Stimulated activated CD8-positive, alpha-beta memory T cell treated with anti-CD3 and anti-CD28 coated beads, Interleukin-7, amount 100 ng/mL, for 4 hours (primary cell): Measurements from ENCODE around the gene AGTPBP1.
"Not testable (repeated sequence)": the region's sequence is repeated elsewhere in the genome, so short reads cannot be mapped to it uniquely, and the experiment has no call there.

Source experiments
- DNase-seq, 2 donors: peaks; one replicate each; pipeline ENCODE4 v3.0.0-alpha.2; 2020; ENCODE audit warnings: low read depth in 2 of 2

Gene AGTPBP1

DNA sequence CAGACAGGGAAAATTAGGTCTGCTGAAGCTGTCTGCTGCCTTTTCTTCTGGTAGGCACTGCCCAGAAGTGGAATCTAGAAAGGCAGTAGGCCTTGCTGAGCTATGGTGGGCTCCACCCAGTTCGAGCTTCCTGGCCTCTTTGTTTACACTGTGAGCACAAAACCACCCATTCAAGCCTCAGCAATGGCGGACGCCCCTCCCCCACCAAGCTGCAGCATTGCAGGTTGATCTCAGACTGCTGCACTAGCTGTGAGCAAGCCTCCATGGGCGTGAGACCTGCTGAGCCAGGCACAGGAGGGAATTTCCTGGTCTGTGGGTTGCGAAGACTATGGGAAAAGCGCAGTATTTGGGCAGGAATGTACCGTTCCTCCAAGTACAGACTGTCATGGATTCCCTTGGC lies 18.5 kb downstream of the AGTPBP1 start:
- DNase-seq, result no peak

DNA sequence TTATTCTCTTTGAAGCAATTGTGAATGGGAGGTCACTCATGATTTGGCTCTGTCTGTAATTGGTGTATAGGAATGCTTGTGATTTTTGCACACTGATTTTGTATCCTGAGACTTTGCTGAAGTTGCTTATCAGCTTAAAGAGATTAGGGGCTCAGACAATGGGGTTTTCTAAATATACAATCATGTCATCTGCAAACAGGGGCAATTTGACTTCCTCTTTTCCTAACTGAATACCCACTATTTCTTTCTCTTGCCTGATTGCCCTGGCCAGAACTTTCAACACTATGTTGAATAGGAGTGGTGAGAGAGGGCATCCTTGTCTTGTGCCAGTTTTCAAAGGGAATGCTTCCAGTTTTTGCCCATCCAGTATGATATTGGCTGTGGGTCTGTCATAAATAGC lies 22.3 kb downstream of the AGTPBP1 start:
- DNase-seq, result not testable (repeated sequence)

DNA sequence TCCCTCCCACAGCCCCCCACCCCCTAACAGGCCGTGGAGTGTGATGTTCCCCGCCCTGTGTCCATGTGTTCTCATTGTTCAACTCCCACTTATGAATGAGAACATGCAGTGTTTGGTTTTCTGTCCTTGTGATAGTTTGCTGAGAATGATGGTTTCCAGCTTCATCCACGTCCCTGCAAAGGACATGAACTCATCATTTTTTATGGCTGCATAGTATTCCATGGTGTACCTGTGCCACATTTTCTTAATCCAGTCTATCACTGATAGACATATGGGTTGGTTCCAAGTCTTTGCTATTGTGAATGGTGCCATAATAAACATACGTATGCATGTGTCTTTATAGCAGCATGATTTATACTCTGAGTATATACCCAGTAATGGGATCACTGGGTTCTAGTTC lies 23.9 kb downstream of the AGTPBP1 start:
- not testable (repeated sequence) for DNase-seq

DNA sequence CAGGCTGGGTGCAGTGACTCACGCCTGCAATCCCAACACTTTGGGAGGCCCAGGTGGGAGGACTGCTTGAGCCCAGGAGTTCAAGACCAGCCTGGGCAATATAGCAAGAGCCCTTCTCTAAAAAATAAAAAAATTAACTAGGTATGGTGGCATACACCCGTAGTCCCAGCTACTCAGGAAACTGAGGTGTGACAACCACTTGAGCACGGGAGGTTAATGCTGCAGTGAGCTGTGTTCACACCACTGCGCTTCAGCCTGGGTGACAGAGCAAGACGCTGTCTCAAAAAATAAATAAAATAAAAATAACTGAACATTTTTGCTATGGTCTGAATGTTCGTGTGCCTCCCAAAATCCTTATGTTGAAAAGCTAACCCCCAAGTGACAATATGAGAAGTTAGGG lies 24.5 kb downstream of the AGTPBP1 start:
- DNase-seq, result no peak

DNA sequence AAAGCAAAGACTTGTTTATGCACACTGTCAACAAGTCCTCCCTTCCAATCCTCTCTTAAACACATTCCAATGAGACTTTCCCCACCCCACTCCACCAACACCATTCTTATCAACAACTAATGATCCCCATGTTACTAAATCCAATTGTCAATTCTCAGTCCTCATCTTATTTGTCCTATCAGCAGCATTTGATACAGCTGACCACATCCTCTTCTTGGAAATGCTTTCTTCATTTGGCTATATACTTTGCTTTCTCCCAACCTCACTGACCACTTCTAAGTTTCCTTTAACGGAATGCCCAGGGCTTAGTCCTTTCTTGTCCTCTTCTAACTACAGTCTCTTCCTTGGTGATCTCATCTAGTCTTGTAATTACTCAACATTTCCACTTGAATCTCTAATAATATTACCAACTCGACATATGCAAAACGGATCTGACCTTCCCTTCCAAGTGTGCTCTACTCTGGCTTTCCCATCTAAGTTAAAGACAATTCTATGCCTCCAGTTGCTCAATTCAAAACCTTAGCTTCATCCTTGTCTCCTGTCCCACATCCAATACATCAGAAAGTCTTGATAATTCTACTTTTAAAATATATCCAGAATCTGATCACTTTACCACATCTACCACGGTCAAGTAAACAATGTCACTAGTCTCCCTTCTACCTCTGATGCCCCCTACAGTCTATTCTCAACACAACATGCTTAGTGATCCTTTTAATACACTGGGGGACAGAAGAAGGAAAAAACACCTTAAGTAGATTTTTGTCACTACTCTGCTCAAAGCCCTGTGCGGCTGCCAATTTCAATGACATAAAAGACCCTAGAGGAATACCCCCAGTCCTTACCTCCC lies 25.5 kb downstream of the AGTPBP1 start:
- no peak for DNase-seq

DNA sequence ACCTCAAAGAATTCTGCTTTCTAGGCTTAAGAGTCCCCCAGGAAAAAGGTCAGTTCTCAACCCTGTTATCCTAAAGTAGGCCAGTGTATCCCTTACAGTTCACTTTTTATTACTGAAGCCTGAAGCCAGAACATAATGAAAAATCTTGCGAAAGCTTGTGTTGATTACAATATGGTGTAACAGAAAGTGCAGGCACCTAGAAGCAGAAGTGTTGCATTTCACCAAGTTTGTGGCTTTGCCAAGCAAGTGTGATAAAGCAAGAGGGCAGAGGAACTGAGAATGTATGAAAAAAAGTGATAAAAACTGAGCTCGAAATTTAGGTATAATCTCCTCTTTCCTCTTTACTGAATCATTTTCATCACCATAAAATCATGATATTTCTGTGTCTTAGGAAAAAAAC lies 26.2 kb downstream of the AGTPBP1 start:
- no peak for DNase-seq

DNA sequence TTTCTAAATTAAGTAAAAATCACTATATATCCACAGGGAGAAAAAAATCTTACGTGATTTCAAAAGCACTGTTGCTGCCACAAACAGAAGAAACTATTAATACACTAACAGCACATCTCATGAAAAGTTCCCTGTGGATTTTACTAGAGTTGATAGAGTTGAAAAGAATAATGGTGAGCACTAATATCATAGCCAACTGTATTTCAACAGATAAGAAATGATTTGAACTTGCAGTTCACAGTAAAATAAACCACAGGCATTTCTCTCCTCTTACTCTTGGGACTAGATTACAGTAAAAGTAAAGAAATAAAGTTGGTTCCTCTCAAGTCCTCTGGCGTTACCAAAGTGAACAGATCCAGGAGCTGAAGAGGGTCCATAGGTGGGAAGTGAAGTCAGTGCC lies 27.9 kb downstream of the AGTPBP1 start:
- DNase-seq, result no peak

DNA sequence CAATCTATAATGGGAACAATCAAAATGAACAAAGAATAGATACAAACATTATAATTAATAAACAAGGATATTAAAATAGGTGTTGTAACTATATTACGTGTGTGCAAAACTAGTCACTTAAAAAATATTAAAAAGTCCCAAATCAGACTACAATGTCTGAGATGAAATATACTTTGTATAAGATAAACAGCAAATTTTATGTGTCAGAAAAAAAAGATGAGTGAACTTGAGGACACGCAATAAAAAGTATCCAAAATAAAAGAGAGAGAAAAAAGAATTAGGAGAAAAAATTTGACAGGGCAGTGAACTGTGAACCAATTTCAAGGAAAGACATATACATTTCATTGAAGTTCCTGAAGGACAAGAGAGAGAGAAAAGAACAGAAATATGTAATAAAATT lies 37.0 kb downstream of the AGTPBP1 start:
- no peak for DNase-seq

DNA sequence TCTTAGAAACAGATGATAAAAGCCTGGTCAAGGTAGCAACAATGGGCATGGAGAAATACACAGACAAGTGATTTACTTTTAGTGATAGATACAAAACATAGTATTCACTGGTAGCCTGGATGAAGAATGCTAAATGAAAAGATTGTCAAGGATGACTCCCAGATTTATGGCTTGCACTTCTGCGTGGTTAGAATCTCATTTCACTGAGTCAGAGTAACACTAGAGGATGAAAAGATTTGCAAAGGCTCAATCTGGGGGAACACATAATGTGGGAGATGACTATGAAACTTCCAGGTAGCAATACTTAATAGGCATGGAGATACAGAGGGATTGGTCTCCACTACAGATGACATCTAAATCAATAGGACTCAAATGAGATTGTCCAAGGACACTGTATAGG lies 38.4 kb downstream of the AGTPBP1 start:
- DNase-seq, result no peak

DNA sequence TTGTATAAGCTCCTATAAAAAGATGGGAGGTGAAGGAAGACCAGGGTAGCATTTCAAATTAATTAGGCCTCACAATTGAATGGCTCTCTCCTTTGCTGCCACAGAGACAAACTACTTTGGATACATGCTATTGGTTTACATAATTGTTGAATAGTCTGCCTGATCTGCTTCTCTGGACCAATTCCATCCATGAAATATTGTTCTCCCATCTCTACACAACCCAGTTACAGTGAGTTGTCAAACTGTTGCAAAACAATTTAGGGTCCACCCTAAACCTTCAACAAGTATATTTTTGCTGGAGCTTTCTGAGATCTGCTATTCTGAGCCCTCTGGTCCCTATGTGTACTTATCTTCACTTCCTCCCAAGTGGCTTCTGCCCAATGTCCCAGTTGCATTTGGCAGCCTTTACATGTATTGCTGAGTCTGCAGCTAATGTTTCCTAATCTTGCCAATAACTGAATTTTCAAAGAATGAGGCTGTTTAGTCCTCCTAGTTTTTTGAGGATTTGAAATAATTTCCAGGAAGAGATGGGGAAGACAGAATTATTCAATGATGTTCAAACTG lies 38.9 kb downstream of the AGTPBP1 start:
- no peak for DNase-seq

DNA sequence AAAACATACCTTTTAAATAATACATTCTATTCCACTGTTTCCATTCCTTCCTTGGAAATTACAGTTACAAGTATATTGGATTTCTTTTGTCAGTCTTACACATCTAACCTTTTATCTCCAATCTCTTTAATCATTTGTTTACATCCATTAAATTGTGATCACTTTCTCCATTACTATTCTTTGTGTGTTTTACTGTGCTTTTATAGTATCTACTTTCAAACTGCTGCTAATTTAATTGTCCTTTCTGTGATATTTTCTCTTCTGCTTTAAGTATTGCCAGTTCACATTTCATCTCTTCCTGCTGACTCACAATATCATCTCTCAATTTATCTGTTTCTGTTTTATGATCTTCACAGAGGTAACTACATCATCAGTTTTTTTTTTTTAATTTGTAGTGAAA lies 39.6 kb downstream of the AGTPBP1 start:
- DNase-seq, result no peak

DNA sequence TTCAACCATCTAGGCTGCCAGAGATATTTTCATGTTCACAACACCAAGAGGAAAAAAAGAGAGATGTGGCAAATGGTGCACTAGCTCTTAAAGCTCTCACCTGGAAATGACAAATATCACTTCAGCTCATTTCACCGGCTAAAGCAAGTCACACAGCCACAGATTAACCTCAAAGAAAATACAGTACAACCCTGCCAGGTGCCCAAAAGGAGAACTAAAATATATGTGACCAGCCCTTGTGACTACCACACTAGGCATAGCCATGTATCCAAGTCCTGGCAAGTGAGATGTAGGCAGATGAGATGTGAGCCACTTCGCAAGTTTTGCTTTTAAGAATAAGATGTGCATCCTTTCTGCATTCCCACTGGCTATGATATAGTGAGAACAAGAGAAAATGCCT lies 41.4 kb downstream of the AGTPBP1 start:
- no peak for DNase-seq

DNA sequence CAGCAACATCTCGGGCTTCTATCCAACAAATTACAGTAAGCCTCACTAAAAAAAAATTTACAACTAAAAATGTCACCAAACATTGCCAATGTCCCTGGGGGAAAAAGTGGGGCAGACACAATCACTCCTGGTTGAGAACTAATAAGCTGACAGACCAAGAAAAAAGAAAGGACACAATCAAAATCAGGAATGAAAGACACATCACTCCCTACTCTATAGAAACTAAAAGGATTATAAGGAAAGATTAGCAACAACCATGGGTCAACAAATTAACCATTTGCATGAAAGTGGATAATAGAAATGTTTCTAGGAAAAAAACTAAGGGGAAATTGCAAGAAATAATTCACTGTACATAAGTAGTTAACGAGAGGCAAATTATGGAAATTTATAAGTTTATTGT lies 53.4 kb downstream of the AGTPBP1 start:
- no peak for DNase-seq

DNA sequence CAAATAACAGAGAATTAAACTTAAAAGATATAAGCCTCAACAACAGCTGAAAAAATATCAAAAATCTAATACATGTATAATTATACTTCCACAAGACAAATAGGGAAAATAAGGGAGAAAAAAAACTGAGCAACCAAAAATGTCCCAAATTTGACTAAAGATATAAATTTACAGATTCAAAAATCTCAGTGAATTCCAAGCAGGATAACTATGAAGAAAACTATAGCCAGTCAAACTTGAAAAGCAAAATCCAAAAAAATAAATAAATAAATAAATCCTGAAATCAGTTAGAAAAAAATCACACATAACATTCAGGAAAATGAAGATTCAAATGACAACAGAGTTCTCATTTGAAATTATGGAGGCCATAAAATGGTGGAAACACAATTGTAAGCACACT lies 56.7 kb downstream of the AGTPBP1 start:
- DNase-seq, result no peak

DNA sequence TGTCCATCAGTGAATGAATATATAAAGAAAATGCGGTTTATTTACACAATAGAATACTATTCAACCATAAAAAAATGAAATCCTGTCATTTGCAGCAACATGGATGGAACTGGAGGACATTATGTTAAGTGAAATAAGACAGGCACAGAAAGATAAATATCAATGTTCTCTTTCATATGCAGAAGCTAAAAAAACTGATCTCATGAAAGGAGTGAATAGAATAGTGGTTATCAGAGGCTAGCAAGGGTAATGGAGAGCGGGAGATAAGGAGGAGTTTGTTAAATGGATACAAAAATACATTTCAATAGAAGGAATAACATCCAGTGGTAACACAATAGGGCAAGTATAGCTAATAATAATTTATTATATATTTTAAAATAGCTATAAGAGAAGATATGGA lies 65.0 kb downstream of the AGTPBP1 start:
- DNase-seq, result no peak

DNA sequence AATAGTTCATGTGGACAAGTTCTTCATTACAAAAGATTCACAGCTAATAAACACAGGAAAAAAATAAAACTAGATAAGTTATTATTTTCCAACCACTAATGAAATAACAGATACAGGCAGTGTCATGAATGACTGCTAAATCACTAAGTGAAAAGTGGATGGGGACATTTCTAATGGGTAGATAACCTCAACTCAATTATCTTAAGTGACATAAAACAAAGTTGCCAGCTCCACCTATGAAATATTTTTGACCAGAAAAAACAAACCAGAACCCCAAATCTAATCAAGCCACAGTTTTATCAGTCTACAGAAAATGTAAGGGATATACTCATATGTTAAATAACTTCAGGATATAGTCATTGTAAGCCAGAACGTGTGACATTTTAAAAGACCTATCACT lies 74.4 kb downstream of the AGTPBP1 start:
- no peak for DNase-seq

DNA sequence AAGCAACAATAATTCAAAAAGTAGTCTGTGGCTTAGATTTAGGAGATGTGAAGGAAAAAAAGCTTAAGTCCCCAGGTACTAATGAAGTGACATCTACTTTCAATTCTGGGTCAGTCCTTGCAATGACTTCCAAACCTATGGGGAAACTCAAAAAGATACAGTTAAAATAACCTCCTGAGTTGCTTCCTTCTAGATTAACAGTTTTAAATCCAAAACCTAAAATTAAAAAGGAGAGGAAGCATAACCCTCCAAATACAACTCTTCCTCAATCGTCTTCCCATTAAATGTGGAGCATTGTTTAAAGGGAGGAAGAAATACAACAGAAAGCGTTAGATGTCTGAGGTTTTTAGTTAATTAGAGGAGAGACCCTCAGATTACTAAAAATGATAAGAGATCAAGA lies 75.7 kb downstream of the AGTPBP1 start:
- no peak for DNase-seq

DNA sequence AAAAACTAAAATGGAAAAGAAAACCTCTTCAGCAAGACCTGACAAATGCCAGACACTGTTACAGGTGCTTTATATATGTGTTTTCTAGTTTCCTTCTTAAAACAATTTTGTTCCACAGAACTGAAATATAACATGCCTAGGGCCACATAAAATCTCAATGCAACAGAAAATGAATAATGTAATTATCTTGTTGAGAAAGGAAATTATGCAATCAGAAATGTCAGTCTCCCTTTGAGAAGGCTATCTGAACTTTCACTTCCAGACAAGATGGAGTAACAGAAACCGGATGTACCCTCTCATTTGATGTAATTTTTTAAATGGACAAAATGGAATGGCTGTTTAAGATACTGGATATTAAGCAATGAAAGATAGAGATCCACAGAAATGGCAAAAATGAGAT lies 79.2 kb downstream of the AGTPBP1 start:
- DNase-seq, result no peak

DNA sequence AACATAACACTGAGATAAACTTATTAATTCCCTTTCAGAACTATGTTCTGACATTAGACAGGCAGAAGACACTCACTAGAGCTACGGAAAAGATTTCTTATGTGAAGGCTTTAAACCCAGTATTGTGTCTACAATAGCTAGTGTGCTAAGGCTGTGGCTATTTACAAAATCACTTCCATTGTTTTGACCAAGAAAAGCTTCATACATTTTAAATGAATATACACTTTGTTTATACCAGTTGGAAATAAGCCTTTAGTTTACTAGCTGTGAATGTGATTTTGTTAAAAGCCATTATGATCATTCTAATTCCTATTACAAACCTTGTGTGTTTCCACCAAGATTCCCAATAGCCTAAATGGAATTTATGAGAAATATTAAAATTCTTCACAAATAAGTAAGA lies 83.0 kb downstream of the AGTPBP1 start:
- no peak for DNase-seq

DNA sequence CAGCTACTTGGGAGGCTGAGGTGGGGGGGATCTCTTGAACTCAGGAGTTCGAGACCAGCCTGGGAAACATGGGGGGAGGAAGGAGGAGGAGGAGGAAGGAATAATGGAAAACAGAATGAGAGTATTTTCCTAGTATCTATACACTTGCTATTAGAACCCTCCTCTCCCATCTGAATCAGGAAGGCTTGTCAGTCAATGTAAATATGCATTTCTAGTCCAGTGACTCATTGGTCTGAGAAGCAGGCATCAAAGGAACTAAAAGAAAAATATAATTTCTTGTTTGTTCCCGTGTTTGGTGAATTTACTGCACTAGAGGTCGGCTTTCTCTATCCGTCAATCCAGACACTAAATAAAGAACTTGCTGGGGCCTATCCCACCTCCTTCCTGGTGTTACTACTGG lies 88.6 kb downstream of the AGTPBP1 start:
- no peak for DNase-seq

DNA sequence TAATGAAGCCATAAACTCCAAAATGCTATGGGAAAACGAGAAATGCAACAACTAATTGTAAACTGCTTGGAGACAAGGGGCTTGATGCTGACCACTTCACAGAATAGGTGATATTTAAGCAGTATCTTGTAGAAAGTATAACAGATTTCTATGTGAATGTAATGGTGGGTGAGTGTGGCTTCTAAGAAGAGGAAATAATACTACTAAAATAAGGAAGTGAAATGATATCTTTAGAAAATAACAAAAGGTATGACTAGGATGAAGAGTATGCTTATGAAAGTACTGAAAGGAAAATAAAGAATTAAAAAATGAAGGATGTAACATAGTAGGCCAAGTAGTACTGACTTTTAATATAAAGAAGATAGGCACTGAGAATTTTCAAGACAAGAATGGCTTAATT lies 94.2 kb downstream of the AGTPBP1 start:
- no peak for DNase-seq

DNA sequence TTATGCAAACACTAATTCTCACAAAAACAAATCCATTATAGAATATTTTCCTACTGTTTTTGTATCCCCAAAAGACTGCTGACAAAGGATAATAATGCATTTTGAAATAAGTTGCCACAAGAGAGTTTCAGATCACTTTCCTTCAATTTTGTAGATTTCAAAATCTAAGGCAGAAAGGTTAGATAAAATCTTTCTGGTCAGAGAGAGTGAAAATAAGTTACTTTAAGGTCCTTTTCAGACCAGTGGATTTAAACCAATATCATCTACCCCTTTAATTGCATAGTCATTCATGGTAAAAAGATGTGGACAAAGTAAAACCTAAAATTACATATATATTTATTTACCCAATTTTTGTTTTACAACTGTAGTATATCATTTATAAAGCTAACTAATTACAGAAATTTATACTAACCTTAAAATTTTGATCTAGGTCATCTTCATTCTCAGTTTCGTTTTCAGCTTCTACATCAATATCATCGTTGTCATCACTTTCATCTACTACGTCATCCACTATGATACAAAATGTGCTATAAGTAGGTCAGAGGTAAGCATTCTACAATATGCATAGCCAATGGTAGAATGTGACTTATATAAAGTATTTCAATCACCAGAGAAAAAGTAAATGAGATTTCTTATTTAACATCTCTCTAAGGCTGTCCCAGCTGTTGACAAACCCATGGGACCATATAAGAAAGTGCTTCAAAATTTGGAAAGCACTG lies 95.7 kb downstream of the AGTPBP1 start:
- no peak for DNase-seq

DNA sequence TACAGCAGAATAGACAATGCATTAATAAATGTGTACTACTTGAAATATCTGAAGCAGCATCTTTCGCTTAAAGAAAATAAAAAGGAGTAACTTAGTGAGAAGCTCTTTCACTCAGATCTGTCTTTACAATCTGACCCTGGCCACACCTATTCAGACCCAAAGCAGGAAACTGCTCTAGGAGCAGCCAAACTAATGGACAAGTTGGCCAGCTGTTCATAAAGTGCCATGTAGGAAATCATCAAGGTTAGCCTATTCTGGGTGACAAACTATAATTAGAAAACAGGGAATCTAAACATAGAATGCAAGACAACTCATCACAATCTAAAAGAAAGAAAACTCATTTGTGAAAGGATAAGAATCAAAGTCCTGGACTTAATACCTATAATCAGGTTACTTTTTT lies 101.3 kb downstream of the AGTPBP1 start:
- DNase-seq, result no peak
